ENCODE results near the gene SLC35A3. TPM values are rescaled to one million over a fixed set of nuclear protein-coding genes. Genes with fewer than 3 reads are reported as not detected.
"Not testable (repeated sequence)": the region's sequence is repeated elsewhere in the genome, so short reads cannot be mapped to it uniquely, and the experiment has no call there.

SLC35A3 gene
- total and polyA plus RNA-seq, 2 of the 4 experiments (the other 2 are of a cell fraction) = 9.6 to 13.6 TPM

GRCh38 chr1:99977326-99977725 lies 7.5 kb downstream of the SLC35A3 start:
- BruUV-seq (replicated peaks); H4K20me1 ChIP-seq (ENCODE audit: insufficient read depth, low read length); H3K36me3 ChIP-seq (ENCODE audit: control insufficient read depth, insufficient read depth, low read length); H2BK20ac ChIP-seq (ENCODE audit: low read depth, low read length); H4K8ac ChIP-seq (ENCODE audit: low read depth in 2 of 2, low read length in 2 of 2); H3K18ac ChIP-seq (ENCODE audit: low read depth, low read length); H2BK120ac ChIP-seq (ENCODE audit: low read depth, low read length); H3K14ac ChIP-seq (replicated peaks; ENCODE audit: low read depth, low read length); H4K5ac ChIP-seq (ENCODE audit: low read depth, low read length); ATAC-seq (ENCODE audit: low read depth); H3K4me1 ChIP-seq (ENCODE audit: control insufficient read depth, insufficient read depth, low read length); H3K9me3 ChIP-seq (ENCODE audit: control insufficient read depth, insufficient read depth, low read length); H3K27me3 ChIP-seq (ENCODE audit: control insufficient read depth, insufficient read depth, low read length); POLR2A ChIA-PET (ENCODE audit: unreplicated experiment); dilution Hi-C loops (cut with HindIII; ENCODE audit: low sequenced_read_pairs, unreplicated experiment); H3K23ac ChIP-seq (ENCODE audit: low read depth, low read length); H3K27ac ChIP-seq (ENCODE audit: insufficient read depth, low read length); H3K4ac ChIP-seq (ENCODE audit: low read depth, low read length); H2AFZ ChIP-seq (replicated peaks; ENCODE audit: low read length, poor library complexity); H3K4me3 ChIP-seq (ENCODE audit: insufficient read depth, low read depth, low read length); H3K56ac ChIP-seq (ENCODE audit: extremely low read depth, insufficient read depth, low read length); H3K9me1 ChIP-seq (ENCODE audit: insufficient read depth, low read length); H4K91ac ChIP-seq (ENCODE audit: insufficient read depth, low read depth, low read length); H2AK9ac ChIP-seq (replicated peaks; ENCODE audit: low read depth, low read length, poor library complexity); intact Hi-C loops (cut with micrococcal nuclease); H3K9ac ChIP-seq (ENCODE audit: low read depth, low read length); DNase-seq; H2BK15ac ChIP-seq (ENCODE audit: low read depth, low read length); H2AK5ac ChIP-seq (ENCODE audit: low read depth, low read length); H2BK5ac ChIP-seq (ENCODE audit: low read depth, low read length, poor library complexity, severe bottlenecking); in situ Hi-C loops (cut with MboI; ENCODE audit: low sequenced_read_pairs); H3K4me2 ChIP-seq (ENCODE audit: low read depth, low read length): not testable (repeated sequence)
- 83% methylated on average over 5 of the region's 12 CpGs; no CpG with 5 or more reads in 1 of the 2 experiments for WGBS, 2 experiments (ENCODE audit: extremely low coverage in 2 of 2, insufficient read length in 1 of 2)
- H3K79me1 ChIP-seq (ENCODE audit: low read depth in 1 of 2, low read length in 2 of 2) = peaks cover 6 to 23% of the 10 kb centered on the region in 2 experiments
- CTCF ChIA-PET = interaction anchor here (0.6 kb wide), 1 partner anchor 725 kb away, joined by 4 read pairs; no protein-coding TSS in a partner anchor
